Breast epithelium (tissue), 4 donors: ENCODE results near the gene SMIM13. TPM values are rescaled to one million over a fixed set of nuclear protein-coding genes. Genes with fewer than 3 reads are reported as not detected.
A peak's percentile ranks its signal among the peaks of the same experiment; 100 is the strongest.

Experiments
- DNase-seq, 2 donors: peaks; one replicate each; pipeline ENCODE4 v3.0.0-alpha.2; 2019; ENCODE audit warnings: low spot score in 2 of 2
- H3K27ac ChIP-seq, 2 donors: fragments of 200-600 bp; sonication (generic) in 1 of 2; one replicate each; pipeline ENCODE4 v1.5.1; 2016 to 2019; ENCODE audit warnings: mild to moderate bottlenecking in 1 of 2
- H3K27me3 ChIP-seq, 2 donors: fragments of 200-600 bp; sonication (generic) in 1 of 2; one replicate each; pipeline versions ENCODE4 v1.5.1 to v1.6.0; 2017 to 2019; ENCODE audit warnings: control low read depth in 1 of 2, mild to moderate bottlenecking in 1 of 2
- H3K36me3 ChIP-seq: fragments of 200-600 bp; one replicate; pipeline ENCODE4 v1.5.1; 2019
- H3K4me1 ChIP-seq, 2 donors: fragments of 200-600 bp; sonication (generic); one replicate each; pipeline ENCODE4 v1.5.1; 2016 to 2019; ENCODE audit warnings: control low read depth in 1 of 2
- H3K4me3 ChIP-seq, 3 donors: fragments of 200-600 bp; sonication (generic); 1 replicate in 2 of 3; 2 replicates in 1 of 3; pipeline ENCODE4 v1.5.1; 2016 to 2019; ENCODE audit warnings: mild to moderate bottlenecking in 3 of 3, moderate library complexity in 2 of 3
- H3K9me3 ChIP-seq, 2 donors: fragments of 200-600 bp; sonication (generic) in 1 of 2; one replicate each; pipeline ENCODE4 v1.5.1; 2016 to 2019; ENCODE audit warnings: control low read depth in 1 of 2
- POLR2A ChIP-seq: fragments of 450-650 bp; IDR thresholded peaks from one replicate; pipeline ENCODE4 v1.6.1; 2016; ENCODE audit warnings: antibody characterized with exemption, mild to moderate bottlenecking, moderate library complexity
- POLR2AphosphoS5 ChIP-seq, 3 donors: sonication (generic); formaldehyde crosslinking; IDR thresholded peaks; one replicate each; pipeline ENCODE4 v1.6.1; 2017; ENCODE audit warnings: antibody characterized with exemption in 3 of 3
- intact Hi-C: fragments of 100-400 bp; cut with DNase I; formaldehyde crosslinking; loops from one replicate; pipeline ENCODE4 v1.15.1; 2023; ENCODE audit warnings: low total_unique reads
- total RNA-seq, 3 donors: library from RNA; depleted of rRNA; stranded (reverse); fragments of >200 nt; gene quantifications; one replicate each; pipeline ENCODE4 v1.1.0, GENCODE V29; 2016
- TF ChIP-seq, protein P1 (sequence below), 3 donors: fragments of 450-650 bp; IDR thresholded peaks; one replicate each; pipeline ENCODE4 v1.5.1; 2016 to 2017; ENCODE audit warnings: antibody characterized with exemption in 3 of 3, mild to moderate bottlenecking in 3 of 3, moderate library complexity in 3 of 3

Gene SMIM13
- total RNA-seq, 3 donors from 2014 or later = 5.3 to 7.6 (median 6.2) TPM

DNA sequence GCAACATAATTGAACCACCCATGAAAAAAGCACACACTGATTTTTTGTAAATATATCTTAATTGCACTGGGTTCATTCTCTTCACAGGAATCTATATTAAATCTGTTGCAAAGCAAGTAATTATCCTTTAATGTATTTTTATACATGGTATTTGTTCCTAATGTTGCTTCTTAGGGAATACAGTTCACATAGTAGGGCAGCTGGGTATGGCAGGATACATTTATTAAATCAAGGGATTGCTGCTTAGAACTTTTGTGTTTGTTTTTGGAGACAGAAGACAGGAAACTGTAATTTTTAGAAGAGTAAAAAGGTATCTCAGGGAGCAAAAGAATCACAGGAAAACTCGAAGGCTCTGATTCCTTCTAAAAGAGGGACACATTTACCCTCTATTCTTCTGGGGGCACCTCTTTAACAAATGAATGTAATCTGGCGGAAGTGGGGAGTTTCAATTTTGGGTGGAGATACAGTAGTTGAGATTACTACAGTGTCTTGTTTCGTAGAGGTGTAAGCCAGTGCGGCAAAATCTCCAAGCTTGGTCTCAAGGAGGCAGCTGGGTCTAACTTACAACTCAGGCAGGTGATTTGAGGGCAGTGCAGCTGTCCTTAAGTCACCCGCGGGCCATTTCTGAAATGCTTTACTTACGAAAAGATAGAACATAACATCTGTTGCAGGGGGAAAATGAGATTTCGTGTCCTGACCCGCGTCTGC, 812 bp upstream of the SMIM13 start:
- Histone ChIP-seq H3K27me3 (no peaks in the 10 kb centered on the region), H3K36me3 (no peaks in the 10 kb centered on the region), H3K9me3 (no peaks in the 10 kb centered on the region), H3K27ac (peak overlapping the region; percentile 95 to 100), H3K4me1 (peaks cover 0 to 4% of the 10 kb centered on the region in 2 donors), H3K4me3 (peak overlapping the region; percentile 83 to 97 (median 95))
- TF ChIP-seq POLR2AphosphoS5 (IDR thresholded peaks at IDR 0.05) (no peak), POLR2A (no peak)
- TF ChIP-seq, protein P1, sequence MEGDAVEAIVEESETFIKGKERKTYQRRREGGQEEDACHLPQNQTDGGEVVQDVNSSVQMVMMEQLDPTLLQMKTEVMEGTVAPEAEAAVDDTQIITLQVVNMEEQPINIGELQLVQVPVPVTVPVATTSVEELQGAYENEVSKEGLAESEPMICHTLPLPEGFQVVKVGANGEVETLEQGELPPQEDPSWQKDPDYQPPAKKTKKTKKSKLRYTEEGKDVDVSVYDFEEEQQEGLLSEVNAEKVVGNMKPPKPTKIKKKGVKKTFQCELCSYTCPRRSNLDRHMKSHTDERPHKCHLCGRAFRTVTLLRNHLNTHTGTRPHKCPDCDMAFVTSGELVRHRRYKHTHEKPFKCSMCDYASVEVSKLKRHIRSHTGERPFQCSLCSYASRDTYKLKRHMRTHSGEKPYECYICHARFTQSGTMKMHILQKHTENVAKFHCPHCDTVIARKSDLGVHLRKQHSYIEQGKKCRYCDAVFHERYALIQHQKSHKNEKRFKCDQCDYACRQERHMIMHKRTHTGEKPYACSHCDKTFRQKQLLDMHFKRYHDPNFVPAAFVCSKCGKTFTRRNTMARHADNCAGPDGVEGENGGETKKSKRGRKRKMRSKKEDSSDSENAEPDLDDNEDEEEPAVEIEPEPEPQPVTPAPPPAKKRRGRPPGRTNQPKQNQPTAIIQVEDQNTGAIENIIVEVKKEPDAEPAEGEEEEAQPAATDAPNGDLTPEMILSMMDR (IDR thresholded peaks at IDR 0.05) = no peak
- no peak for DNase-seq
- intact Hi-C loops = no loop called here

DNA sequence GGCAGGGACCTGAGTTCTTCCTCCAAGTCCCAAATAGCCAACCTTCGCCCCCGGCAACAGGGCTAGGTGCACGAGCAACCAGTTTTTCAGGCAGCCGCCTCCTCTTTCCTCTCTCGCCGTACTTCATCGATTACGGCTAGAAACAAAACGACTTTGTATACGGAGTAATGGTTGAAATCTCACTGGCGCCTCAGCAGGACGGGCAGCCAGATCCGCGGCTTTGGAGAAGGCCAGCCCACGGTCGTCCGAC, 333 bp upstream of the SMIM13 start:
- TF ChIP-seq, protein P1 (IDR thresholded peaks at IDR 0.05) = no peak
- TF ChIP-seq POLR2AphosphoS5 (IDR thresholded peaks at IDR 0.05) (no peak), POLR2A (no peak)
- Histone ChIP-seq H3K36me3 (no peaks in the 10 kb centered on the region), H3K4me3 (peak overlapping the region; percentile 83 to 97 (median 95)), H3K27ac (peak overlapping the region; percentile 95 to 100), H3K9me3 (no peaks in the 10 kb centered on the region), H3K27me3 (no peaks in the 10 kb centered on the region), H3K4me1 (peaks cover 0 to 4% of the 10 kb centered on the region in 2 donors)
- intact Hi-C loops = no loop called here
- DNase-seq = no peak

DNA sequence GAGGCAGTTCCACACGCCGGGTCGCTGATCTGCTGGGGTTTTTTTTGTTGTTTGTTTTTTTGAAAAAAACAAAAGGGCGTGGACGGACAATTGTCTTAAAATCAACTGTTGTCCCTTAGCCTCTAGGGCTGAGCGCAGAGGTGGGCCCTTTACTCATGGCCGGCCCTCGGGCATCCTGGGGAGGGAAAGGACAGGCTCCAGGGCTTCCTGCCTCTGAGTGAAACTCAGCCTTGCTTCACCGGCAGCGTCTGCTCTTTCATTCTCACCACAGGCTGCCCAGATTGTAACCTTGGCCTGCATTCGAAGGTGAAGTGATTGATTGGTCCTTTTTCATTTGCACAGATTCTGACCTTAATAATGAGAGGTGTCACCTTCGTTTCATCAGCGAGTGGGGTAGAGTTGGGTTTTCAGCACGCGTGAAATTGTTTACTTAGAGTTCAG, 797 bp downstream of the SMIM13 start:
- Histone ChIP-seq H3K27me3 (no peaks in the 10 kb centered on the region), H3K4me1 (peaks cover 0 to 4% of the 10 kb centered on the region in 2 donors), H3K27ac (peak overlapping the region; percentile 95 to 100), H3K9me3 (no peaks in the 10 kb centered on the region), H3K36me3 (no peaks in the 10 kb centered on the region), H3K4me3 (peak overlapping the region; percentile 83 to 97 (median 95))
- DNase-seq = peak in 1 of 2 donors; percentile 20
- intact Hi-C loops = no loop called here
- TF ChIP-seq POLR2A = no peak
- TF ChIP-seq POLR2AphosphoS5 (IDR thresholded peaks at IDR 0.05) = peak in 1 of 3 donors; percentile 15
- TF ChIP-seq, protein P1 (IDR thresholded peaks at IDR 0.05) = no peak

DNA sequence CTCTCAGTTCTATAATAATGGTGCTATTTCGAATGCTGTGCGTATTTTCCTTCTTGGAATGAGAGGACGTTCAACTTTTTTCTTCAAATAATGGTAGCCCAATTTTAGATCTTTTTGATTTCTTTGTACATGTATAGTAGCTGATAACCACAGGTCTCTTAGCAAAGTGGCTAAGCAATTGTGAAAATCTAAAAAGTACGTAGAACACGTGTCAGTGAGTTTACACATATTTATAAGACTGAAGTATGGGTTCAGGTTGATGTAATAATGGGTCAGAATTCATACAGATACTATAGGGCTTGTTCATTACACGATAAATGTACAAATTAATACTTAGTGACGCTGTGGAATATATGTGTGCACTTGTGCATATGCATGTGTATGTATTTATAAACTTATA, 1.3 kb downstream of the SMIM13 start:
- TF ChIP-seq POLR2A = no peak
- TF ChIP-seq POLR2AphosphoS5 (IDR thresholded peaks at IDR 0.05) = no peak
- TF ChIP-seq, protein P1 (IDR thresholded peaks at IDR 0.05) = no peak
- DNase-seq = no peak
- no peaks in the 10 kb centered on the region for H3K36me3 ChIP-seq
- H3K27me3 ChIP-seq = no peaks in the 10 kb centered on the region
- peak overlapping the region; percentile 95 to 100 for H3K27ac ChIP-seq
- intact Hi-C loops = no loop called here
- H3K4me1 ChIP-seq = peaks cover 0 to 4% of the 10 kb centered on the region in 2 donors
- H3K4me3 ChIP-seq = peak overlapping the region; percentile 83 to 97 (median 95)
- H3K9me3 ChIP-seq = no peaks in the 10 kb centered on the region

DNA sequence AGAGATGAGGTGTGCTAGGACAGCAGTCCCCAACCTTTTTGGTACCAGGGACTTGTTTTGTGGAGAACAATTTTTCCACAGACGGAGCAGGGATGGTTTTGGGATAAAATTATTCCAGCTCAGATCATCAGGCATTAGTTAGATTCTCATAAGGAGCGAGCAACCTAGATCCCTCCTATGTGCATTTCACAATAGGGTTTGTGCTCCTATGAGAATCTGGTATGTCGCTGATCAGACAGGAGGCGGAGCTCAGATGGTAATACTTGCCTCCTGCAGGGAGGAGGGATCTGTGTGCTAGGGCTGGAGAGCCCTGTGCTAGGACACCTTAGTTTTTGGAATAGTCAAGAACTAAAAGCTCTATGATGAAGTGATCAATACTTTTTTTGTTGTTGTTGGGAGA, 2.5 kb downstream of the SMIM13 start:
- Histone ChIP-seq H3K4me3 (no peak overlapping the region), H3K36me3 (no peaks in the 10 kb centered on the region), H3K27me3 (no peaks in the 10 kb centered on the region), H3K27ac (no peak overlapping the region), H3K9me3 (no peaks in the 10 kb centered on the region), H3K4me1 (peaks cover 0 to 4% of the 10 kb centered on the region in 2 donors)
- intact Hi-C loops = no loop called here
- TF ChIP-seq POLR2A (no peak), POLR2AphosphoS5 (IDR thresholded peaks at IDR 0.05) (no peak)
- TF ChIP-seq, protein P1 (IDR thresholded peaks at IDR 0.05) = no peak
- peak in 1 of 2 donors; percentile 26 for DNase-seq
